Thyroid gland (tissue), 4 donors: ENCODE measurements around the gene FAM53B. TPM values are rescaled to one million over a fixed set of nuclear protein-coding genes. Genes with fewer than 3 reads are reported as not detected.

ENCODE experiments used
- DNase-seq, 2 donors: peaks; one replicate each; pipeline ENCODE4 v3.0.0-alpha.2; 2019
- H3K27ac ChIP-seq, 3 donors: fragments of 200-600 bp; sonication (generic); 1 replicate in 2 of 3; 2 replicates in 1 of 3; pipeline ENCODE4 v1.5.1; 2016 to 2019; ENCODE audit warnings: mild to moderate bottlenecking in 1 of 3, moderate library complexity in 1 of 3
- H3K27me3 ChIP-seq: fragments of 200-600 bp; sonication (generic); one replicate; pipeline ENCODE4 v1.5.1; 2019
- H3K36me3 ChIP-seq, 2 donors: fragments of 200-600 bp; sonication (generic); one replicate each; pipeline ENCODE4 v1.5.1; 2016 to 2019
- H3K4me1 ChIP-seq, 2 donors: fragments of 200-600 bp; sonication (generic); one replicate each; pipeline ENCODE4 v1.5.1; 2017 to 2019
- H3K4me3 ChIP-seq, 3 donors: fragments of 200-600 bp; sonication (generic); replicated peaks in 1 of 3; 1 replicate in 2 of 3; 2 replicates in 1 of 3; pipeline ENCODE4 v1.5.1; 2016; ENCODE audit warnings: mild to moderate bottlenecking in 1 of 3
- H3K9me3 ChIP-seq: fragments of 200-600 bp; sonication (generic); one replicate; pipeline ENCODE4 v1.5.1; 2017
- POLR2A ChIP-seq, 2 donors: fragments of 450-650 bp; IDR thresholded peaks; one replicate each; pipeline ENCODE4 v1.6.1; 2017; ENCODE audit warnings: antibody characterized with exemption in 2 of 2, mild to moderate bottlenecking in 2 of 2, moderate library complexity in 1 of 2
- WGBS, 2 donors: methylation state at CpG; one replicate each; pipeline ENCODE4 v1.1.5; 2017; 5-methylcytosine and 5-hydroxymethylcytosine counted together
- intact Hi-C: fragments of 100-400 bp; cut with DNase I; formaldehyde crosslinking; loops from one replicate; pipeline ENCODE4 v1.15.1; 2023
- total RNA-seq, 4 donors: library from RNA; depleted of rRNA; stranded (reverse); fragments of >200 nt; gene quantifications; one replicate each; pipeline ENCODE4 v1.2.3, GENCODE V29; 2016
- TF ChIP-seq, protein P1 (sequence below), 6 experiments: fragments of 200-600 bp in 3 of 6; fragments of 450-650 bp in 3 of 6; sonication (generic) in 3 of 6; IDR thresholded peaks; one replicate each; pipeline ENCODE4 v1.5.1; 2016 to 2019; ENCODE audit warnings: antibody characterized with exemption in 6 of 6, mild to moderate bottlenecking in 2 of 6, inconsistent platforms in 1 of 6, moderate library complexity in 1 of 6

Gene FAM53B
- total RNA-seq, 4 donors from 2014 or later, result 37.6 to 96.3 (median 80.4) TPM

DNA sequence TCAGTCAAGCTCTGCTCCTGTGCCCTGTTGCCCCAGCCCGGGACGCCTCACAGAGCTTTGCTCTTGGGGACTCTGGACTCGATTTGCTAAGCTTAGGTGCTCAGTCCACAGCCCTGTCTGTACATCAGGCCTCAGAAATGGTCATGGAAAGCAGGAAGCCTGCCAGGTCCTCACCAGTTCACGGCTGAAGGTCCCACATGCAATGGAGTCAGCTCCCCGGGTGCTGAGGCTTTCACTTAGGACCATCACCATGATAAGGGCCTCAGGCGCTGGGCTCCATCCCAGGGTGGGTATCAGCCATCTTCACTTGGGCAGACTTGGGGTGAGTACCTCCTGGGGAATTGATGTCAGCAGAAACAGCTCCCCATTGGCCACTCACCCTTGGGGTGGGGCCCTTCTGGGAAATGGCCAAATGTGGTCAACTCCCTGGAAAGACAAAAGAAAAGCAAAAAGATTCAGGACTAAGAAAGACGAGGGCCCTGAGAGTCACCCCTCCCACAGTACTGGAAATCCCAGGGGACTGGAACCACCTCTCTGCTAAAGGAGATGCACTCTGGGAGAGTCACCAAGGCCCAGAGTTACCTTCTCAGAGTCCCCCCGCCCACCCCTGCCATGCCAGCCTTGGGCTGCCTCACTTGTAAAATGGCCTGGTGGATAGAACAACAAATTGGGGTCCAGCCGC, 37.6 kb downstream of the FAM53B start:
- WGBS, 2 donors, result 75 to 77% methylated on average over 6 to 9 of the region's 9 CpGs
- H3K4me3 ChIP-seq, result no peak overlapping the region
- intact Hi-C loops, result no loop called here
- no peaks in the 10 kb centered on the region for H3K9me3 ChIP-seq
- no peaks in the 10 kb centered on the region for H3K36me3 ChIP-seq
- no peak for TF ChIP-seq POLR2A (IDR thresholded peaks at IDR 0.05)
- TF ChIP-seq, protein P1, sequence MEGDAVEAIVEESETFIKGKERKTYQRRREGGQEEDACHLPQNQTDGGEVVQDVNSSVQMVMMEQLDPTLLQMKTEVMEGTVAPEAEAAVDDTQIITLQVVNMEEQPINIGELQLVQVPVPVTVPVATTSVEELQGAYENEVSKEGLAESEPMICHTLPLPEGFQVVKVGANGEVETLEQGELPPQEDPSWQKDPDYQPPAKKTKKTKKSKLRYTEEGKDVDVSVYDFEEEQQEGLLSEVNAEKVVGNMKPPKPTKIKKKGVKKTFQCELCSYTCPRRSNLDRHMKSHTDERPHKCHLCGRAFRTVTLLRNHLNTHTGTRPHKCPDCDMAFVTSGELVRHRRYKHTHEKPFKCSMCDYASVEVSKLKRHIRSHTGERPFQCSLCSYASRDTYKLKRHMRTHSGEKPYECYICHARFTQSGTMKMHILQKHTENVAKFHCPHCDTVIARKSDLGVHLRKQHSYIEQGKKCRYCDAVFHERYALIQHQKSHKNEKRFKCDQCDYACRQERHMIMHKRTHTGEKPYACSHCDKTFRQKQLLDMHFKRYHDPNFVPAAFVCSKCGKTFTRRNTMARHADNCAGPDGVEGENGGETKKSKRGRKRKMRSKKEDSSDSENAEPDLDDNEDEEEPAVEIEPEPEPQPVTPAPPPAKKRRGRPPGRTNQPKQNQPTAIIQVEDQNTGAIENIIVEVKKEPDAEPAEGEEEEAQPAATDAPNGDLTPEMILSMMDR (IDR thresholded peaks at IDR 0.05), result no peak
- H3K4me1 ChIP-seq, result peaks cover 87 to 98% of the 10 kb centered on the region in 2 donors
- H3K27ac ChIP-seq, result peak overlapping the region; percentile 91 to 94 (median 92)
- DNase-seq, result no peak
- H3K27me3 ChIP-seq, result no peaks in the 10 kb centered on the region

DNA sequence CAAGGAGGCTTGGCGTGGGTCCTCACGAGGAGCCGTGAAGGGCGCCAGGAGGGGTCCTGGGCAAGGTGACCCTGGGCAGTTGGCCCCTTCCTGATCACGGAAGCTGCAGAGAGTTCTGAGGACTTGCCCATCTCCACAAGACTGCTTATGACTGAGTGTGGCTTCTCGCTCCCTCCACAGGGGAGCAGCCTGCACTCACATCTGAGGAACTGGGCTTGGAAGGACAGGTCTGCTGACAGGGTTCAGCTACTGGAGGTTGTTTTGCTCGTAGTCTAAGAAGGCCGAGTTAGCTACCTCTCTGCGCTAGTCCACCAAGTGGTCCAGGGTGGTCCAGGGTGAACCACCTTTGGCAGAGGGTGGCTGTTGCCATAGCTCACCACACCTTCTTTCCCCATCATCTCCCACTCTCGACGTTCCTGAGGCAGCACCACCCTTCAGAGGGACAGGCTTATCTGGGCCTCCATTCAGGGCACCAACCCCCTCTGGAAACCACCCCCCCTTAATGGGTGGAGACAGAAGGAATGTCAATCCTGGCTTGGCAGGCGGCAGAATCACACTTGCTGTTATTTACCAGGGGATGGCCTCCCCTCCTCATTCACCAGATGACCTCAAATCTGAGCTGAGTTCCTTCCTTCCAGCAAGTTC, 38.2 kb downstream of the FAM53B start:
- Histone ChIP-seq H3K9me3 (no peaks in the 10 kb centered on the region), H3K4me3 (no peak overlapping the region), H3K27ac (peak overlapping the region; percentile 91 to 94 (median 92)), H3K36me3 (no peaks in the 10 kb centered on the region), H3K4me1 (peaks cover 93 to 100% of the 10 kb centered on the region in 2 donors), H3K27me3 (no peaks in the 10 kb centered on the region)
- no peak for DNase-seq
- intact Hi-C loops, result no loop called here
- TF ChIP-seq, protein P1 (IDR thresholded peaks at IDR 0.05), result no peak
- TF ChIP-seq POLR2A (IDR thresholded peaks at IDR 0.05), result no peak
- 88 to 94% methylated on average over 7 to 11 of the region's 12 CpGs for WGBS, 2 donors

DNA sequence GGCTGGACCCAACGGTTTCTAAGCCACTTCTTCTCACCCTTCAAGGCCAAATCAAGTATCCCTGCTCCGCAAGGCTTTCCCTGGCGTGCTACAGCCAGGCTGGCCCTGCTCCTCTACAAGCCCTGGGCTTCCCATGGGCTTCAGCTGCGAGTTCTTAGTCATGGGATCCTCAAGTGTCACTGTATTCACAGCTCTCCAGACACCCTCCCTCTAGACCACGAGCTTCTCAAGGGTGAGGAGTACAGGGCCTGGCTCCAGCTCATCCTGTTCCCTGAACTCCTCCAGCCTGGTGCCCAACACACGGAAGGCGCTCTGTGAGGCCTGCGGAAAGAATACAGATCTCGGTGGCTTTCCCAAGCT, 38.8 kb downstream of the FAM53B start:
- DNase-seq, result peak; percentile 33 to 42
- Histone ChIP-seq H3K27ac (peak overlapping the region; percentile 91 to 94 (median 92)), H3K9me3 (no peaks in the 10 kb centered on the region), H3K36me3 (no peaks in the 10 kb centered on the region), H3K4me3 (no peak overlapping the region), H3K27me3 (no peaks in the 10 kb centered on the region), H3K4me1 (peaks cover 94 to 100% of the 10 kb centered on the region in 2 donors)
- TF ChIP-seq POLR2A (IDR thresholded peaks at IDR 0.05), result no peak
- intact Hi-C loops, result no loop called here
- 77 to 82% methylated on average over 9 of the region's 9 CpGs for WGBS, 2 donors

DNA sequence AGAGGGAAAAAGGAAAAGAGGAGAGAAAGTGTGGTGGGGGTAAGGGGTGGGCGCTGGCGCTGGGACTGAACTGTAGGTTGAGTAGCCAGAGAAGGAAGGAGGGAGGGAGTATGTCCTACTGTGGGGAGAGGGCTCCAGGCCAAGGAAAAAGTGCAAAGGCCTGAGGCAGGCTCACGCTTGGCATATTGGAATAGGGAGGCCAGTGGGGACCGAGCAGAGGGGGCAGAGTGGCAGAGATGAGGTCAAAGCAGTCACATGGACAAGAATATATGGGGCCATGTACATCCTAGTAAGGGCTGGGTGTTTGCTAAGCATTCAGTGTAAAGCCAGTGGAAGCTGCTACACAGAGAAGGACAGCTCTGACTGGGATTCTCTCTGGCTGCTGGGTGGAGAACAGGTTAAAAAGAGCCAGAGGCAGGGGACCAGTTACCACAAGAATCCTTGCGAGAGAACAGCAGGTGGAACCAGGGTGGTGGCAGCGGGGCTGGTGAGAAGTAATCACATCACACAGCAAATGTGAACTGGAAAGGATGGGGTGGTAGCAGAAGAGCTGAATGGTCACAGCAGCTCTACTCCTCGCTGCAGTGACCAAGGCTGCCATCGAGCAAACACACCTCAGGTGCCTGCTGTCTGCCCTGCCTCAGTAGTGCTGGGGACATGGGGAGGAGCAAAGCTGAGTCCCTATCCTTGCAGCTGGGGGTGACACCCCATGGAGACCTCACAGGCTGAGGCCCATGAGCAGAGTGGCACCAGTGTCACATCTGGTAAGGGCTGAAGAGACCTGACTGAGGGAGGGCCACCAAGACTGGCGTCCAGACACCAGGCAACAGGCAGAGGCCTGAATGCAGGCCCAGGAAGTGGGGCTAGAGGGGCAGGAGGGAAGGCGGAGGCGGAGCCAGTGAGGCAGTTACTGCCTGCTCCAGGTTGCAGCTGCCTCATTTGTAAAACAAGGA, 39.5 kb downstream of the FAM53B start:
- H3K4me1 ChIP-seq, result peaks cover 88 to 100% of the 10 kb centered on the region in 2 donors
- no peak overlapping the region for H3K4me3 ChIP-seq
- DNase-seq, result no peak
- no peaks in the 10 kb centered on the region for H3K9me3 ChIP-seq
- intact Hi-C loops, result loop anchor here (5.0 kb wide), 1 partner anchor 33 kb away; no protein-coding TSS in a partner anchor
- peak overlapping the region; percentile 91 to 94 (median 92) for H3K27ac ChIP-seq
- TF ChIP-seq, protein P1 (IDR thresholded peaks at IDR 0.05), result no peak
- TF ChIP-seq POLR2A (IDR thresholded peaks at IDR 0.05), result no peak
- H3K27me3 ChIP-seq, result no peaks in the 10 kb centered on the region
- 86 to 89% methylated on average over 11 of the region's 11 CpGs for WGBS, 2 donors
- no peaks in the 10 kb centered on the region for H3K36me3 ChIP-seq

DNA sequence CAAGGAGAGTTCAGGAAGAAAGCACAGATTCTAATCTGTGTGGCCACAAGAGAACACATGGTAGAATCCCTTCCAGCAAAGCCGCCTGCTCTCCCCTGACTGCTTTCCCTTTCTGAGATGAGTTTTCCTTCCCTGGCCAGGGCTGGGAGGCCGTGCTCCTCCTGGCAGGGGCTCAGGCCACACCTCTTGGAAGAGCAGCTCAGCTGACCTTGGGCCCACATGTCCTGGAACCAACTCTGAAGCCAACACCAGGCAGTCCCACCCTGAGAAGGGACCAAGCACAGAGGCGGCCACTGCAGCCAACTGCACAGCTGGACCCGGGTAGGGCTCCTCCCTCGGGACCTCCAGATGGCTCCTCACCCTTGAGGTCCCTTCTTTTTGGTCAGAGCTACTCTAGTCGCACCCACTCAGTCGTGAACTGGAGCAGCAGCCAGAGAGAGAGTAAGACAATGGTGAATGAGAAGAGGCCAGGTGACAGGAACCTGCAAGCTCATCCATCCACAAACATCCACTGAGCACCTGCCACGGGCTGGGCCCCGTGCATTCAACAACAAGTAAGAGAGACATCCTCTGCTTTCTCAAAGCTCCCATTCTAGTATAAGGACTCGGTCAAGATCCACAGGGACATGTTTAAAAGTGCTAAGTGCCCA, 40.3 kb downstream of the FAM53B start:
- peaks cover 82 to 100% of the 10 kb centered on the region in 2 donors for H3K4me1 ChIP-seq
- no peak overlapping the region for H3K4me3 ChIP-seq
- peak overlapping the region; percentile 91 to 94 (median 92) for H3K27ac ChIP-seq
- intact Hi-C loops, result loop anchor here (5.0 kb wide), 1 partner anchor 33 kb away; no protein-coding TSS in a partner anchor
- H3K36me3 ChIP-seq, result no peaks in the 10 kb centered on the region
- no peaks in the 10 kb centered on the region for H3K9me3 ChIP-seq
- DNase-seq, result peak; percentile 80 to 86
- TF ChIP-seq POLR2A (IDR thresholded peaks at IDR 0.05), result peak in 1 of 2 donors; percentile 52
- TF ChIP-seq, protein P1 (IDR thresholded peaks at IDR 0.05), result no peak
- H3K27me3 ChIP-seq, result no peaks in the 10 kb centered on the region
- 43 to 53% methylated on average over 8 to 10 of the region's 10 CpGs for WGBS, 2 donors
